BJ (cell line): ENCODE results near the gene RALY. TPM values are rescaled to one million over a fixed set of nuclear protein-coding genes. Genes with fewer than 3 reads are reported as not detected.
A peak's percentile ranks its signal among the peaks of the same experiment; 100 is the strongest.

Source experiments
- CTCF ChIA-PET: fragments of 350-600 bp; formaldehyde crosslinking; extraction: SDS; loops from one replicate; lab custom pipeline; 2021; ENCODE audit warnings: antibody characterized with exemption, inconsistent platforms; lab: Yijun Ruan, JAX
- POLR2A ChIA-PET: fragments of 300-600 bp; sonication (Branson Sonifier 250); formaldehyde crosslinking; extraction: SDS; loops from one replicate; lab custom pipeline; 2021; ENCODE audit warnings: antibody characterized with exemption; lab: Charles Lee
- DNase-seq: peaks from one replicate; pipeline ENCODE4 v3.0.0-alpha.2; 2011; ENCODE audit warnings: low read depth
- H3K27me3 ChIP-seq: 2 replicates; pipeline ENCODE4 v1.6.0; 2011; ENCODE audit warnings: low read length; ENCODE audit not compliant: control insufficient read depth, insufficient read depth
- H3K36me3 ChIP-seq: 2 replicates; pipeline ENCODE4 v1.5.1; 2011; ENCODE audit warnings: low read length; ENCODE audit not compliant: control insufficient read depth, insufficient read depth
- H3K4me3 ChIP-seq: 2 replicates; pipeline ENCODE4 v1.5.1; 2011; ENCODE audit warnings: low read depth, mild to moderate bottlenecking, control low read depth, low read length
- polyA plus RNA-seq: library from polyadenylated mRNA; depleted of rRNA; stranded (reverse); fragments of >200 nt; gene quantifications from 2 replicates; pipeline ENCODE4 v1.2.3, GENCODE V29; 2011
- TF ChIP-seq, protein P1 (sequence below): IDR thresholded peaks from 2 replicates; pipeline ENCODE4 v1.5.1; 2011; ENCODE audit warnings: low read depth, mild to moderate bottlenecking, control low read depth, inconsistent platforms, low read length, moderate library complexity; ENCODE audit not compliant: insufficient read depth

The RALY gene
- polyA plus RNA-seq, 1 experiment: 144 TPM

DNA sequence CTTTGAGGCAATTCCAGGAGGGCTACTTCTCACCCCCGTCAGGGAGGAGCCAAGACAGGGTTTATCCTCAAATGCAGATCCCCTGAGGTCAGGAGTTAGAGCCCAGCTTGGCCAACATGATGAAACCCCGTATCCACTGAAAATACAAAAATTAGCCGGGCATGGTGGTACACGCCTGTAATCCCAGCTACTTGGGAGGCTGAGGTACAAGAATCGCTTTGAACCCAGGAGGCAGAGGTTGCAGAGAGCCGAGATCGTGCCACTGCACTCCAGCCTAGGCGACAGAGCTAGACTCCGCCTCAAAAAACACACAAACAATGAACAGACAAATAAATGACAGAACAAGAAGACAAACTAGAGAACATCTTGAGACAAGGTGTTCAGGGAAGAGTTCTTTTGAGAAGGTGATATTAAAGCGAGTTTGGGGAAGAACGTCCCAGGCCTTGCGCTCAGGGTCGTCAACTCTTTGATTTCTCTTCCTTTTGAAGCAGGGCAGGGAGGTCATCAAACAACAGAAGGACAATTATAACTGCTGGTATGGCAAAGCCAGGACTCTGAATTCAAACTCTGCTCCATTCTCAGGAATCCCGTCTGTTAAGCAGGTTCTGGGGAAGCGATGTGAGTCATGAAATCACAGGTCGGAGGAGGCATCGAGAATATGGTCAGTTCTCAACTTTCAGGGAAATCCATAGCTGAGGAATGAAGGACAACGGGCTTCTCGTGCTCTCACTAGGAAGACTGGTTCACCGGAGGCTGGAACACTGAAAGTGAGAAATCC lies 1.4 kb upstream of the RALY start:
- POLR2A ChIA-PET: no interaction called here

DNA sequence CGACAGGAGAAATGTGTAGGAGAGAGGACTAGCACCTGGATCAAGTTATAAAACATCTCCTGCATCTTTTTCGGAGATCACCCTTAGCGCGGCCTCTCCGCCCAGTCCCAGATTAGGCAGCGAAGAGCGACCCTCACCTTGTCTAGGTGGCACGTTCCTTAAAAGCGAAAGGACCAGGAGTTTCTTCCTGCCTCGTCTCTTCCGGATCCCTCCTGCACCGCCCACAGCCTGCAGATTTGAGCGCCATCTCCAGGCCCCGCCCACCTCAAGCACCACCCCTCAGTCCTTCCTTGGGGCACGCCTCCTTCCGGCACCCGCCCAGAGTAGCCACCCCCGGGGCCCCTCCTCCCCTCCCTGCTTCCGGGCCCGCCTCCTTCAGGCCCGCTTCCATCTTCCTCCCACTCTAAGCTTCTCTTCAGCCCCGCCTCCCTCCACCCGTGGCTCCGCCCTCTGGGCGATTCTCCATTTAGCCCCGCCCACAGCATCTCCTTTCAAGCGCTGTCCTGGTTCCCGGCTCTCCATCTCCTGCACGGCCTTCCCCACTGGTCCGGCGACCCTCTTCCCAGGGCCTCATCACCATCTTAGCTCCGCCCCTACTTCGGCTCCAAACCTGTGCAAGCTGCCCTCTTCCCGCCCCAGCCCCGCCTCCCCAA lies 662 bp upstream of the RALY start:
- no peaks in the 10 kb centered on the region for H3K27me3 ChIP-seq
- no peaks in the 10 kb centered on the region for H3K36me3 ChIP-seq
- POLR2A ChIA-PET: interaction anchor here (0.5 to 0.8 kb wide), 7 partner anchors 30 to 198 kb away, joined by 3 to 10 read pairs (median 6); partner anchors contain the start of gene EIF2S2
- CTCF ChIA-PET: interaction anchor here (1.0 to 1.3 kb wide), 3 partner anchors 25 to 130 kb away, joined by 3 to 13 read pairs (median 4); no protein-coding TSS in a partner anchor
- TF ChIP-seq, protein P1, sequence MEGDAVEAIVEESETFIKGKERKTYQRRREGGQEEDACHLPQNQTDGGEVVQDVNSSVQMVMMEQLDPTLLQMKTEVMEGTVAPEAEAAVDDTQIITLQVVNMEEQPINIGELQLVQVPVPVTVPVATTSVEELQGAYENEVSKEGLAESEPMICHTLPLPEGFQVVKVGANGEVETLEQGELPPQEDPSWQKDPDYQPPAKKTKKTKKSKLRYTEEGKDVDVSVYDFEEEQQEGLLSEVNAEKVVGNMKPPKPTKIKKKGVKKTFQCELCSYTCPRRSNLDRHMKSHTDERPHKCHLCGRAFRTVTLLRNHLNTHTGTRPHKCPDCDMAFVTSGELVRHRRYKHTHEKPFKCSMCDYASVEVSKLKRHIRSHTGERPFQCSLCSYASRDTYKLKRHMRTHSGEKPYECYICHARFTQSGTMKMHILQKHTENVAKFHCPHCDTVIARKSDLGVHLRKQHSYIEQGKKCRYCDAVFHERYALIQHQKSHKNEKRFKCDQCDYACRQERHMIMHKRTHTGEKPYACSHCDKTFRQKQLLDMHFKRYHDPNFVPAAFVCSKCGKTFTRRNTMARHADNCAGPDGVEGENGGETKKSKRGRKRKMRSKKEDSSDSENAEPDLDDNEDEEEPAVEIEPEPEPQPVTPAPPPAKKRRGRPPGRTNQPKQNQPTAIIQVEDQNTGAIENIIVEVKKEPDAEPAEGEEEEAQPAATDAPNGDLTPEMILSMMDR: no peak
- peak; percentile 98 for DNase-seq
- H3K4me3 ChIP-seq: peak overlapping the region; percentile 85

More for the DNA sequence above, 1.4 kb upstream of the RALY start:
- no peak for DNase-seq
- H3K4me3 ChIP-seq: peak overlapping the region; percentile 67
- CTCF ChIA-PET: interaction anchor here (0.8 to 1.3 kb wide), 3 partner anchors 11 to 129 kb away, joined by 3 to 13 read pairs (median 4); no protein-coding TSS in a partner anchor
- TF ChIP-seq, protein P1: no peak
- H3K27me3 ChIP-seq: no peaks in the 10 kb centered on the region
- H3K36me3 ChIP-seq: no peaks in the 10 kb centered on the region

DNA sequence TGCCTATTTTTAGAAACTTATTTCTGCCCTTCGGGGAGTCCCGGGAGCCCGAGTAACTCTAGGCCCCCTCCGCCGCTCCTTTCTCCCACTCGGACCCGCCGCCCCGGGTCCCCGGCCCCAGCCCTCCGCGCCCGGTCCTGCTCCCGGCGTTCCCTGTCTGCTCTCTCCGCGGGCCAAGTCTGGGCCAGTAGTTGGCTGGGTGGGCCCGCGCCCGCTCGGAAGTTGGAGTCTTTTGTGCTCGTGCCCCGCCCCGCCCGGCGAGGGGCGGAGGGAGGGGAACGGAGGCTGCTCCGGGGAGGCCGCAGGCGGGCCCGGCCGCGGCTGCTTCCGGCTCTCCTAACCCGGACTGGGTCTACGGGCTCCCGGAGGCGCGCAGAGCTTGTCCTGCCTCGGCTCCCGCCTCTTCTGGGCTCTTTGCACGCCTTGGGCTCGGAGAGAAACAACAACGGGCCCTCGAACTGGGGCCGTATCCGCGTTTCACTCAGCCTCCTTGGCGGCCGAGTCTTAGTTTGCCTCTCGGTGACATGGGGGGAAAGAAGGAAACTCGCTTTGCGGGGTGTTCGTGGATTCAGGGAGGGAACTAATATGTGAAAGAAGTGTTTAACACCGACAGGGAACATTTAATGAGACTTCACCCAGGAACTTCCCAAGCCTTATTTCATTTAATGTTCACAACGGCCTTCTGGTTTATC lies 657 bp downstream of the RALY start:
- no peaks in the 10 kb centered on the region for H3K27me3 ChIP-seq
- H3K4me3 ChIP-seq: peak overlapping the region; percentile 85
- ChIA-PET POLR2A (interaction anchor here (0.5 to 0.6 kb wide), 2 partner anchors 31 to 126 kb away, joined by 3 to 4 read pairs; no protein-coding TSS in a partner anchor), CTCF (interaction anchor here (0.5 to 1.3 kb wide), 4 partner anchors 71 to 136 kb away, joined by 3 to 5 read pairs (median 4); no protein-coding TSS in a partner anchor)
- no peak for DNase-seq
- no peaks in the 10 kb centered on the region for H3K36me3 ChIP-seq
- TF ChIP-seq, protein P1: no peak

DNA sequence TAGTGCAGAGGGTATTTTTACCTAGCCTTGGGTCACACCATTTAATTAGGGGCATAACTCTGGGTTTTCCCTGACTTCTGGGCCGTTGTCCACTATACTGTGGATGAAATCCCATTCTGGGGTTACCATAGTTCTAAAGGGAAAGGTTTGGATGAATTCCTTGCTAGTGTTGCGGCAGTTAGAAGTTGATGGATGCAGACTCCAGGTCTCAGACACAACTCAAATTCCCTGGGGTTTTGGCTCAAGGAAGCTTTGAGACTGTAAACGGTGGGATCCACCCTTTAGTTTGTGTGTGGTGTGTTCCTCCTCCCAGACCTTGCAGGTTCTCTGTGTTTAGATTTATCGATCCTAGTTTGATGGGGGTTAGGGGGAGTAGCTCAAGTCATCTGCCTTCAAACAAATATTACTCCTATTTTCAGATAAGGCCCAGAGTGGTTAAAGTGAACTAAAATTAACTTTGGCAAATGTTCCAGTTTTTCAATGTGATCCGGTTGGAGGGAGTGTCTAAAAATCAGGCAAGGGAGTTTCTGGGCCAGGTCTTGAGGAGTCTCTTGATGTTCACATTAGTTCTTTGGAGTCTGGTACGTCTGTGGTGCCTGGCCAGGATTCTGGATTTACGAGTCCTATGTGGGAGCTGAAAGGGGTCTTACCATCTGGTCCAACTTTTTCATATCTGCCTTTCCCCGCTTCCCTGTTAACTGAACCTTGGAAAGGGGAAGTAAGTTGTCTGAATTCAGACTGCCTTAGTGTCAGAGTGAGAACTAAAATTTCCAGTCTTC lies 1.5 kb downstream of the RALY start:
- ChIA-PET POLR2A (interaction anchor here (0.5 to 0.6 kb wide), 3 partner anchors 30 to 127 kb away, joined by 3 to 4 read pairs (median 3); no protein-coding TSS in a partner anchor), CTCF (interaction anchor here (1.3 to 1.4 kb wide), 2 partner anchors 75 to 132 kb away, joined by 3 to 5 read pairs; no protein-coding TSS in a partner anchor)
- peak overlapping the region; percentile 85 for H3K4me3 ChIP-seq
- no peaks in the 10 kb centered on the region for H3K36me3 ChIP-seq
- no peak for DNase-seq
- TF ChIP-seq, protein P1: no peak
- no peaks in the 10 kb centered on the region for H3K27me3 ChIP-seq
